Right lobe of liver (tissue), 6 donors: ENCODE data around the gene GPATCH3. TPM values are rescaled to one million over a fixed set of nuclear protein-coding genes. Genes with fewer than 3 reads are reported as not detected.

Experiments
- ATAC-seq, 4 donors: fragments of 200-7000 bp; cut with Tn5 transposase; one replicate each; pipeline ENCODE4 v1.9.1; 2020; ENCODE audit warnings: mild to moderate bottlenecking in 4 of 4, moderate library complexity in 4 of 4
- DNase-seq, 3 donors: peaks; one replicate each; pipeline ENCODE4 v3.0.0-alpha.2; 2020
- H3K27ac ChIP-seq, 3 donors: fragments of 200-600 bp; one replicate each; pipeline ENCODE4 v1.8.0; 2022
- H3K27me3 ChIP-seq, 2 donors: fragments of 200-600 bp; one replicate each; pipeline ENCODE4 v1.8.0; 2022
- H3K36me3 ChIP-seq, 4 donors: fragments of 200-600 bp; sonication (generic) in 1 of 4; one replicate each; pipeline versions ENCODE4 v1.5.1 to v1.8.0; 2017 to 2022; ENCODE audit warnings: control low read depth in 1 of 4
- H3K4me1 ChIP-seq, 4 donors: fragments of 200-600 bp; sonication (generic) in 1 of 4; one replicate each; pipeline versions ENCODE4 v1.5.1 to v1.8.0; 2017 to 2022; ENCODE audit warnings: control low read depth in 1 of 4
- H3K4me3 ChIP-seq, 3 donors: fragments of 200-600 bp; one replicate each; pipeline ENCODE4 v1.8.0; 2022
- H3K9me3 ChIP-seq, 4 donors: fragments of 200-600 bp; sonication (generic) in 1 of 4; one replicate each; pipeline versions ENCODE4 v1.5.1 to v1.8.0; 2017 to 2022; ENCODE audit warnings: control low read depth in 1 of 4
- CTCF ChIP-seq, 4 donors: fragments of 200-600 bp in 3 of 4; fragments of 450-650 bp in 1 of 4; IDR thresholded peaks; one replicate each; pipeline versions ENCODE4 v1.5.1 to v1.8.0; 2016 to 2022; ENCODE audit warnings: antibody characterized with exemption in 4 of 4, mild to moderate bottlenecking in 2 of 4
- POLR2A ChIP-seq: fragments of 450-650 bp; IDR thresholded peaks from one replicate; pipeline ENCODE4 v1.6.1; 2017; ENCODE audit warnings: antibody characterized with exemption, mild to moderate bottlenecking
- WGBS: methylation state at CpG from one replicate; pipeline ENCODE4 v1.1.6; 2018; ENCODE audit warnings: low coverage, low lambda C conversion rate; ENCODE audit not compliant: insufficient coverage; ENCODE audit errors: missing lambda C conversion rate; 5-methylcytosine and 5-hydroxymethylcytosine counted together
- intact Hi-C, 2 donors: fragments of 100-400 bp; cut with DNase I; formaldehyde crosslinking; loops; one replicate each; pipeline versions ENCODE4 v1.11.2 to v1.14.1; 2022
- total RNA-seq, 6 experiments: library from RNA; depleted of rRNA in 2 of 6; stranded (reverse); fragments of >200 nt in 2 of 6; fragmentation: NEBNext Ultra II Directional in 3 of 6; extraction: Animal tissue kit (Norgen Biotek cat#: 25700) in 3 of 6; gene quantifications; one replicate each; pipeline versions ENCODE4 v1.1.0 to v1.2.4, GENCODE V29; 2016 to 2023
- donor health status: DM: no; HTN: yes; CAD: no.
- donor health status: DM: no; HTN: no; CAD: no.
- donor health status: DM: no; HTN: no; CAD: no.
- donor health status: DM: no; HTN: yes; CAD: no.
- donor health status: DM: no; HTN: yes; CAD: no.

Gene GPATCH3
- total RNA-seq, 6 experiments from 2014 or later, result 6.0 to 8.1 (median 7.1) TPM

GRCh38 chr1:26855636-26856035, 44.6 kb downstream of the GPATCH3 start:
- Histone ChIP-seq H3K27ac (no peak overlapping the region), H3K4me1 (no peaks in the 10 kb centered on the region), H3K36me3 (peaks cover 0 to 27% (median 13%) of the 10 kb centered on the region in 4 donors), H3K4me3 (no peak overlapping the region), H3K9me3 (no peaks in the 10 kb centered on the region), H3K27me3 (no peaks in the 10 kb centered on the region)
- WGBS, result no CpG with 5 or more reads among the region's 4 CpGs
- DNase-seq (no peak), ATAC-seq (no peak)
- TF ChIP-seq POLR2A (no peak), CTCF (IDR thresholded peaks at IDR 0.05) (no peak)
- intact Hi-C loops, result no loop called here

- Histone ChIP-seq H3K9me3 (no peaks in the 10 kb centered on the region), H3K27me3 (no peaks in the 10 kb centered on the region), H3K36me3 (peaks cover 0 to 34% (median 16%) of the 10 kb centered on the region in 4 donors), H3K4me1 (peaks cover 0 to 2% (median 0%) of the 10 kb centered on the region in 4 donors), H3K4me3 (no peak overlapping the region), H3K27ac (no peak overlapping the region)
- no peak for TF ChIP-seq POLR2A
- no peak for TF ChIP-seq CTCF (IDR thresholded peaks at IDR 0.05)
- no CpG with 5 or more reads among the region's 5 CpGs for WGBS
- no peak for ATAC-seq
- intact Hi-C loops, result loop anchor here in 1 of 2 donors (5.0 kb wide), 1 partner anchor 32 kb away; no protein-coding TSS in a partner anchor
- DNase-seq, result no peak
These were observed 45.4 kb downstream of the GPATCH3 start for GRCh38 chr1:26854906-26855305.

- H3K27ac ChIP-seq, result no peak overlapping the region
- peaks cover 0 to 14% (median 0%) of the 10 kb centered on the region in 4 donors for H3K4me1 ChIP-seq
- H3K27me3 ChIP-seq, result no peaks in the 10 kb centered on the region
- H3K4me3 ChIP-seq, result no peak overlapping the region
- intact Hi-C loops, result loop anchor here in 1 of 2 donors (5.0 kb wide), 1 partner anchor 34 kb away; no protein-coding TSS in a partner anchor
- ATAC-seq, result no peak
- H3K9me3 ChIP-seq, result no peaks in the 10 kb centered on the region
- WGBS, result 80% methylated on average over 1 of the region's 10 CpGs
- TF ChIP-seq CTCF (IDR thresholded peaks at IDR 0.05) (no peak), POLR2A (no peak)
- H3K36me3 ChIP-seq, result peaks cover 0 to 36% (median 17%) of the 10 kb centered on the region in 4 donors
- DNase-seq, result no peak
These were observed 46.7 kb downstream of the GPATCH3 start for GRCh38 chr1:26853600-26853999.

- WGBS, result 32% methylated on average over 2 of the region's 3 CpGs
- intact Hi-C loops, result loop anchor here in 1 of 2 donors (5.0 kb wide), 1 partner anchor 34 kb away; no protein-coding TSS in a partner anchor
- DNase-seq (peak; percentile 84 to 90 (median 86)), ATAC-seq (peak; percentile 69 to 90 (median 87))
- no peak overlapping the region for H3K4me3 ChIP-seq
- no peak overlapping the region for H3K27ac ChIP-seq
- TF ChIP-seq CTCF (IDR thresholded peaks at IDR 0.05) (peak; percentile 81 to 90 (median 86)), POLR2A (no peak)
- peaks cover 0 to 14% (median 0%) of the 10 kb centered on the region in 4 donors for H3K4me1 ChIP-seq
- no peaks in the 10 kb centered on the region for H3K9me3 ChIP-seq
- H3K36me3 ChIP-seq, result peaks cover 0 to 36% (median 17%) of the 10 kb centered on the region in 4 donors
- no peaks in the 10 kb centered on the region for H3K27me3 ChIP-seq
These were observed 47.1 kb downstream of the GPATCH3 start for GRCh38 chr1:26853156-26853555.
